ENCODE results near the gene PDIA4. TPM values are rescaled to one million over a fixed set of nuclear protein-coding genes. Genes with fewer than 3 reads are reported as not detected.

PDIA4 gene
- total and polyA plus RNA-seq, 11 donors, result 8.4 to 84.4 (median 33.1) TPM

DNA sequence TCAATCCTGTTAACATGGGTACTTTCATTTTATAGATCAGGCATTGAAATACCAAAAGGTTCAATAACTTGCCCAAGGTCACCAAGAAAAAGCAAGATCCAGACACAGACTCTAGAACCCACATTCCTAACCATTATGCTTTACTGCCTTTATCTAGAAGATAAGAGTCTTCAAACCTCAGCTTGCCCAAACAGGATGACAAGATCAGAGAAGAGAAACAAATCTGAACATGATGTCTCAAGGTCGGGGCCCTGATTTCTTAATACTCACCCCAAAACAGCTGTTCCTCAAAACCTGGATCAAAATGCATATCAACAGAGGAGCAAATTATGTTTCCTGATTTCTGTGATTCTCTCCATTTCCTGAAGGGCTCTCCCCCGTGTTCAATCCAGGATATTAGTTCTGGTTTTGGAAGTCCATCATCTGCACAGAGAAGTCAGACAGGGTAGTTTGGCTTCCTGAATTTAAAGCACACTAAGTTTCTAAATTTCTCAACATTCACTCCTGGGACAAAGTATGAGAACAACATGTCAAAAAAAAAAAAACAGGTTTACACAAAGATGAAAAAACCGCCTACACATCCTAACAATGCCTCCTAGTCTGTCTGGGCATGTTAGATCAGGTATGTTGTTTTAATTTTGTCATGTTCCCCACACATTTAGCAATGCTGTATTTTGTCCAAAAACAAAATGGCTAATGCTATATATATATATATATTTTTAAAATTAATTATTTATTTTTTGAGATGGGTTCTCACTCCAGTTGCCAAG, 46.0 kb upstream of the PDIA4 start:
- H3K27me3 ChIP-seq, result no peaks in the 10 kb centered on the region
- intact Hi-C loops (cut with DNase I), result no loop called here
- H3K36me3 ChIP-seq, result peaks cover 0 to 70% (median 54%) of the 10 kb centered on the region in 9 donors
- ATAC-seq (no peak), DNase-seq (no peak)
- TF ChIP-seq POLR2A (IDR thresholded peaks at IDR 0.05), result no peak
- TF ChIP-seq, protein P1, sequence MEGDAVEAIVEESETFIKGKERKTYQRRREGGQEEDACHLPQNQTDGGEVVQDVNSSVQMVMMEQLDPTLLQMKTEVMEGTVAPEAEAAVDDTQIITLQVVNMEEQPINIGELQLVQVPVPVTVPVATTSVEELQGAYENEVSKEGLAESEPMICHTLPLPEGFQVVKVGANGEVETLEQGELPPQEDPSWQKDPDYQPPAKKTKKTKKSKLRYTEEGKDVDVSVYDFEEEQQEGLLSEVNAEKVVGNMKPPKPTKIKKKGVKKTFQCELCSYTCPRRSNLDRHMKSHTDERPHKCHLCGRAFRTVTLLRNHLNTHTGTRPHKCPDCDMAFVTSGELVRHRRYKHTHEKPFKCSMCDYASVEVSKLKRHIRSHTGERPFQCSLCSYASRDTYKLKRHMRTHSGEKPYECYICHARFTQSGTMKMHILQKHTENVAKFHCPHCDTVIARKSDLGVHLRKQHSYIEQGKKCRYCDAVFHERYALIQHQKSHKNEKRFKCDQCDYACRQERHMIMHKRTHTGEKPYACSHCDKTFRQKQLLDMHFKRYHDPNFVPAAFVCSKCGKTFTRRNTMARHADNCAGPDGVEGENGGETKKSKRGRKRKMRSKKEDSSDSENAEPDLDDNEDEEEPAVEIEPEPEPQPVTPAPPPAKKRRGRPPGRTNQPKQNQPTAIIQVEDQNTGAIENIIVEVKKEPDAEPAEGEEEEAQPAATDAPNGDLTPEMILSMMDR (IDR thresholded peaks at IDR 0.05), result no peak
- 70 to 87% (median 84%) methylated on average over 3 of the region's 3 CpGs for WGBS, 4 donors
- peaks cover 0 to 6% (median 0%) of the 10 kb centered on the region in 12 donors for H3K4me1 ChIP-seq
- H3K4me3 ChIP-seq, result no peak overlapping the region
- no peak overlapping the region for H3K27ac ChIP-seq
- H3K9me3 ChIP-seq, result no peaks in the 10 kb centered on the region

- intact Hi-C loops (cut with DNase I), result no loop called here
- peak overlapping the region in 1 of 12 donors; percentile 20 for H3K4me3 ChIP-seq
- H3K4me1 ChIP-seq, result peaks cover 0 to 6% (median 0%) of the 10 kb centered on the region in 12 donors
- no peak for DNase-seq
- H3K36me3 ChIP-seq, result peaks cover 0 to 71% (median 52%) of the 10 kb centered on the region in 9 donors
- 75 to 83% (median 77%) methylated on average over 4 of the region's 4 CpGs for WGBS, 4 donors
- H3K27me3 ChIP-seq, result no peaks in the 10 kb centered on the region
- H3K27ac ChIP-seq, result peak overlapping the region in 9 of 12 donors; percentile 14 to 76 (median 45)
- TF ChIP-seq, protein P1 (IDR thresholded peaks at IDR 0.05), result no peak
- ATAC-seq, result no peak
- H3K9me3 ChIP-seq, result no peaks in the 10 kb centered on the region
Measured at GRCh38 chr7:149072438-149072775, 44.1 kb upstream of the PDIA4 start.

- WGBS, 4 donors, result 62 to 78% (median 71%) methylated on average over 34 to 46 of the region's 46 CpGs
- peak in 4 of 5 donors; percentile 13 to 69 (median 46) for DNase-seq
- Histone ChIP-seq H3K27me3 (no peaks in the 10 kb centered on the region), H3K9me3 (no peaks in the 10 kb centered on the region), H3K27ac (peak overlapping the region in 11 of 12 donors; percentile 14 to 76 (median 45)), H3K4me3 (peak overlapping the region in 2 of 12 donors; percentile 2 to 20), H3K36me3 (peaks cover 0 to 65% (median 52%) of the 10 kb centered on the region in 9 donors), H3K4me1 (peaks cover 0 to 6% (median 0%) of the 10 kb centered on the region in 12 donors)
- peak in 3 of 4 donors; percentile 53 to 75 (median 72) for ATAC-seq
- TF ChIP-seq, protein P1 (IDR thresholded peaks at IDR 0.05), result peak in 9 of 12 donors; percentile 5 to 41 (median 36)
- no peak for TF ChIP-seq POLR2A (IDR thresholded peaks at IDR 0.05)
- intact Hi-C loops (cut with DNase I), result no loop called here
Measured at GRCh38 chr7:149071641-149072437, 43.5 kb upstream of the PDIA4 start.

DNA sequence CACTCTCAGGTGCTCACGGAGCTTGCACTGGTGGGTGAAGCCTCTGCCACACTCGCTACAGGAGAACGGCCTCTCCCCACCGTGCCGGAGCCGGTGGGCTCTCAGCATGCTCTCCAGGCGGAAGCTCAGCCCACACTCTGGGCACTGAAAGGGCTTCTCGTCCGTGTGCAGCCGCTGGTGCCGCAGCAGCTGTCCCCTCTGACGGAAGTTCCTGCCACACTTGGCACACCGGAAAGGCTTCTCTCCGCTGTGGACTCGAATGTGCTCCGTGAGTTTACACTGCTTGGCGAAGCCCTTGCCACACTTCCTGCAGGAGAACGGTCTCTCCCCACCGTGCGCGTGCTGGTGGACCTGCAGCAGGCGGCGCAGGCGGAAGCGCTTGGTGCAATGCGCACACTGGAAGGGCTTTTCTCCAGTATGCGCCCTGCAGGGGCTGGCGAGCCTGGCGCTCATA, 42.9 kb upstream of the PDIA4 start:
- peaks cover 0 to 60% (median 52%) of the 10 kb centered on the region in 9 donors for H3K36me3 ChIP-seq
- peak overlapping the region in 6 of 12 donors; percentile 4 to 76 (median 50) for H3K27ac ChIP-seq
- no peaks in the 10 kb centered on the region for H3K27me3 ChIP-seq
- TF ChIP-seq, protein P1 (IDR thresholded peaks at IDR 0.05), result no peak
- TF ChIP-seq POLR2A (IDR thresholded peaks at IDR 0.05), result no peak
- H3K4me1 ChIP-seq, result peaks cover 0 to 6% (median 0%) of the 10 kb centered on the region in 12 donors
- ATAC-seq (peak in 1 of 4 donors; percentile 27), DNase-seq (no peak)
- peak overlapping the region in 1 of 12 donors; percentile 20 for H3K4me3 ChIP-seq
- intact Hi-C loops (cut with DNase I), result no loop called here
- H3K9me3 ChIP-seq, result no peaks in the 10 kb centered on the region
- 96 to 98% (median 97%) methylated on average over 14 to 29 of the region's 29 CpGs for whole genome bisulfite sequencing, 4 donors

Data from heart left ventricle (tissue), 16 donors.